KBM-7 (cell line): Measurements from ENCODE around the gene LEMD2.

Source experiments
- DNase-seq: peaks from one replicate; pipeline ENCODE4 v3.0.0-alpha.2; 2015
- in situ Hi-C: fragments of 300-500 bp; cut with MboI; formaldehyde crosslinking; loops from 2 replicates; pipeline ENCODE4 v1.14.3; 2020; ENCODE audit warnings: low sequenced_read_pairs, low pct_unique_long_range_greater_than_20kb, mixed read lengths

Gene LEMD2

DNA sequence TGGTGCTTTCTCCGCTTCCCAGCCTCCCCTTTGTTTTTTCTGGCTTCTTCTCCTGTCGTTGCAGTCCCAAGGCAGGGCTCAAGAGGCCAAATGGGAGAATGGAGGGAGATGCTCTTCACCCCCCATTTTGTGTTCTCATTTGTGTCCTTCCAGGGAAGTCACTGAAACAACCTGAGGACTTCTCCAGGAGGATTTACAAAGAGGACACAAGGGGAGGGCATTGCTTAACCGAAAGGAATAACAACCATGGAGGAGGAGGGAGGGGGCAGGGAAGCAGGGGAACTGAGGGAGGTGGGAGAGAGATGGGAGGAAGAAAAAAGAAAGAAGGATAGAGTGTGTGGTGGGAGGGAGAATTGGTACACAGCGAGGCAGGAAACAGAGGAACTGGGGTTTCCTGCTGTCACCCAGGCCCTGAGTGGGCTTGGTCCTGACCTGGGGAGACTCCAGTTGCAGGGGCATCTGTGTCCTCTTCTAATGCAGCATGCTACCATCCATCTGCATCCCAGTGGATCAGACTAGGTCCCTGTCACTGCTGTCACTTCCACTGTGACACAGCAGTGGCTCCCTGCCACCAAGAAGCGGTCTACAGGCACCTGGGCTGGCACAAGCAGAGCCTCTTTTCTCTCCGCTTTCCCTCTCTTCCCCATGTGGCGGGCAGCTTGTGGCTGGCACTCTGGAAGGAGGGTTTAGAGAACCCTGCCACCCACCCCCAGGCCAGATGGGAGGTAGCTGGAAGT is 32.0 kb upstream of the LEMD2 start:
- DNase-seq, result no peak
- in situ Hi-C loops, result no loop called here

- no peak for DNase-seq
- in situ Hi-C loops, result no loop called here
These were observed 31.3 kb upstream of the LEMD2 start for GRCh38 chr6:33820243-33820642.

- no peak for DNase-seq
- in situ Hi-C loops, result no loop called here
These were observed 30.1 kb upstream of the LEMD2 start for GRCh38 chr6:33819021-33819420.

DNA sequence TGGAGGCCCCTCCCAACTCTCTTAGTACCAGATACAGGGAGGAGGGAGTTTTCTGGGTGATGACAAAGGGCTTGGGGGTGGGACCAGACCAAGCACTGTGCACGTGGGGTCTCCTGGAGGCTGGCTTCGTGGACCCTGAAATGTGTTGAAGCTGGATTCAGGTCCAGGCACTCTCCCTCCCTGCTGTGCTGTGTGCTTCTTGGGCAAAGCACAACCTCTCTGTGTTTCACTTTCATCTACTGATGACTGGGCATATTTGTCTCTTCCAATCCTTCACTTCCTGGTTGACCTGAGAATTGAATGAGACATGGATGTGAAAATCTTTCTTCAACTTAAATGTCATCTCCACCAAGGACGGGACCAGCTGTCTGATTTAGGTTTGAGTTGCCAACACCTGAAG is 29.4 kb upstream of the LEMD2 start:
- in situ Hi-C loops, result no loop called here
- no peak for DNase-seq

- DNase-seq, result no peak
- in situ Hi-C loops, result no loop called here
These were observed 28.6 kb upstream of the LEMD2 start for GRCh38 chr6:33817489-33817888.

GRCh38 chr6:33816911-33817310 is 28.0 kb upstream of the LEMD2 start:
- in situ Hi-C loops, result no loop called here
- DNase-seq, result no peak

DNA sequence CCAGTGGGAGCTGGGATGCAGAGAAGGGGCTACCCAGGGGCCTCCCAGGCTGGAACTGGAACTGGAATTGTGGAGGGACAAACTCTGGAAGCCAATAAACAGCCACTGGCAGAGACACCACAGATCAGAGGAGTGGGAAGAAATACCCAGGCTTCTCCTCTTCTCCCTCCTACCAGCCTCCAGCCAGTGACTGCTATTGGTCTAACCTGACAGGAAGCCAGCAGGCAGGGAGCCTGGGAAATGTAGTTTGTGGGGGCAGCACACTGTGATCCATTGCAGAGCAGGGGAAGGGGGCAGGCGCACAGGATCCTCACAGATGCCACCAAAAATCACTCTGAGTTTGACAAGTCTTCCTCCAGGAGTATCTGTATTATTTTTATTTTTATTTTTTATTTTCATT is 26.9 kb upstream of the LEMD2 start:
- in situ Hi-C loops, result no loop called here
- no peak for DNase-seq

- in situ Hi-C loops, result no loop called here
- DNase-seq, result no peak
These were observed 25.4 kb upstream of the LEMD2 start for GRCh38 chr6:33813990-33814985.

GRCh38 chr6:33813246-33813904 is 24.4 kb upstream of the LEMD2 start:
- DNase-seq, result no peak
- in situ Hi-C loops, result no loop called here

DNA sequence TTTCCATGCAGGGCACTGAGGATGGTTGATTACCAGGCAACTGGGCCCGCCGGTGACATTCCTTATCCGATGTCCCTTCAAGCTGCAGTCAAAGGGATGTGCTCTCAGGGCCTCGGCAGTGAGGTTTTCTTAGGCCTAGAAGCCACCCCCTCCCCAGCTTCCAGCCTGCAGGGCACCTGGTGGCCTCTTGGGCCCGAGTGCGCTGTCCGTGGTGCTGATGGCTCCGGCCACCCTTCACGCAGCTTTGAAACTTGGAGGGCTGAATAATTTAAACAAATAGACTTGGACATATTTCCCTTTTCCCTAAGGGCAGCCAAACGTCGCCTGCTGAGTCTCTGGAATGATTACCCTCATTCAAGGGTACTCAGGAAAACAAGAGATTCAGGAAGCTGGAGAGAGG is 23.7 kb upstream of the LEMD2 start:
- in situ Hi-C loops, result no loop called here
- DNase-seq, result peak; percentile 58

- in situ Hi-C loops, result no loop called here
- no peak for DNase-seq
These were observed 20.7 kb upstream of the LEMD2 start for GRCh38 chr6:33809594-33809993.

DNA sequence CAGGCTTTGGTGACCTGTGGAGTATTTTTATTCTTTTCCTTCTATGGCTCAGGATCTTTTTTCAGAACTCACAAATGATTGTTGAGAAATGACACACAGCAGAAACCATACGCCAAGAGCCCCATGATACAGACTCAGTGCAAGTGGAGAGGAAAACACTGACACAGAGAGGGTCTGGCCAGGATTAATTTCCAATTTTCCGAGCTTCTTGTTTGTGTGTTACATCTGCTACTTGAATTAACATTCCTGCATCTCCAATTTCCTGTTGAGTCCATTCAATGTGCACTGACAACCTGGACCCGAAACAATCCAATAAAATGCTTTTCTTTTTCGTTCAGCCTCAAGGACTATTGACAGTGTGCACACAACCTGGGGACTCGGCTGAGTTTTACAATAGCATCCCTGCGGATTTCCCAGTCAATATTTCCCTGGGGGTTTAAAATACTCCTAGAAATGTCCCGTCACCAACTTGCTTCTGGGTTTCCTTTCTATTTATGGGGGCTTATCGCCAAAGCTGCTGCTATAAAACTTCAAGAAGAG is 19.8 kb upstream of the LEMD2 start:
- in situ Hi-C loops, result no loop called here
- no peak for DNase-seq

GRCh38 chr6:33807606-33808005 is 18.7 kb upstream of the LEMD2 start:
- in situ Hi-C loops, result no loop called here
- DNase-seq, result no peak

DNA sequence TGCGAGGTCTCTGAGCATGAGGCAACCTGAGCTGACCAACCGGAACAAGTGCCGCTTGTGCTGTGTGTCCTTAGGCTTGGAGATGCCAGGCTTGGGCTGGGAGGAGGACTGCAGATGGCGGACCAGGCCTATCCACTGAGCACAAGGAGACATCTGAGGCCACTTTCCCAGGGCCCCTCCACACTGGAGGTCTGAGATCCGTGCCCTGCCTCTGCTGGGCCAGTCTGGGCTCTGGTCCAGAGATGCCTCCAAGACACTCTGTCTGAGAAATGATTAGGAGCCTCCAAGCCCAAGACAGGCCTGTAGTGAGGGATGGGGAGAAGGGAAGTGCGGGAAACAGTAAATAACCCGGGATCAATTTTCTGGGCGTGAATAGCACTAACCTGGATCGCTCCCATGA is 17.9 kb upstream of the LEMD2 start:
- no peak for DNase-seq
- in situ Hi-C loops, result no loop called here

DNA sequence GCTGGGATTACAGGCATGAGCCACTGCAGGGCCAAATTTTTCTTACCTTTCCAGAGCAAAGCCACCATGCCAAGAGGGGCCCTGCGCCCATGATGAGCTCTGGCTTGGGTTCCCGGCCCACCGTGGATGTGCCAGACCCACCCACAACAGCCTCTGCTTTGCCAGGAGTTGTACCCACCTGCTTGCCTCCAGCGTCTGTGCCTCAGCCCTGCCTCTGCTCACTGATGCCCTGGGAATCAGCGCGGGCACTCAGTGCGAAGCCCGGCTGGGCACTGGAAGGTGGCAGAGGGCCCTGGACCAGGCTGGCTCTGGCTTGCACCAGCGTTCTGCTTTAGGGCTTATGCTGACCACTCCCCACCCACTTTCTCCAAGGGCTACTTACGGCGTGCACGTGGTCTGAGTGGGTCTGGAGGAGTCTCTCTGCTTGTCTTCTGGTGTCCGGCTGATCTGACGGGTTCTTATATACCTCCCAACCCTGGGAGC is 14.7 kb upstream of the LEMD2 start, which contains the start of gene MLN:
MLN (minus strand) TSS at position 433 of the 483 bp plus-strand sequence. CDS start 2,840 bp downstream, outside the sequence.
- in situ Hi-C loops, result no loop called here
- DNase-seq, result no peak

DNA sequence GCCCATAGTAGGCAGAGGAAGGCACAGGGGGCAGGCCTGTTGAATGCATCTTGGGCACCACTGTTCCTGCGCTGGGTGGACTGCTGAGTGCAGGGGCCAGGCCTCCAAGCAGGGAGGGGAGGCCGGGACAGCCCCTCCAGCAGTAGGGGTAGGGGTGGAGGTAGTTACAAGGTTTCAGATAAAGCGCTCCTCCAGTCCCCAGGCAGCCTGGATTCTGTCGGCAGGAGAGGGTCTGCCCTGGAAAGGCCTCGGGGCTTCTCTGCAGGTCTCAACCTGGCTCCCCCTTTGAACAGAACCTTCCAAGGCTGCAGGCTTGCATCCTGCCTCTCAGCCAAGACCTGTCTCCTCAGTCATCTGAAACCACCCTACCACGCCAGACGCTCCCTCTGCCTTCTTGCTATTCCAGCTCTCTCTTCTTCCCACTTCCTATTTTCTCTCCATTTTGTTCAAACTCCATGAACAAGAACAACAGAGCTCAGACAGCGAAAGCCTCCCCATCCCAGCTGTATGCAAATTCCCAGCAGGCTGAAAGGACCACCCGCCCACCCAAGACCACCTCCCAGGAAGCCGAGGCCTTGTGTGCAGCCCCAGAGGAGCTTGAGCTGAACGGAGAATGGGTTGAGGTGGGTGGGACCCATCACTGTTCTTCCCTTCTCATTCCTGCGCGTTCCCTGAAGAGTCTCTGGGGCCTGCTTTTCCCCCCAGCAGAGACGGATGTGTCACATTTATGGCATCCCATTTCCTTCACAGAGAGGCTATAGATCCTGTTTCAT is 13.4 kb upstream of the LEMD2 start:
- in situ Hi-C loops, result no loop called here
- DNase-seq, result no peak

GRCh38 chr6:33801611-33802010 is 12.7 kb upstream of the LEMD2 start:
- no peak for DNase-seq
- in situ Hi-C loops, result no loop called here

DNA sequence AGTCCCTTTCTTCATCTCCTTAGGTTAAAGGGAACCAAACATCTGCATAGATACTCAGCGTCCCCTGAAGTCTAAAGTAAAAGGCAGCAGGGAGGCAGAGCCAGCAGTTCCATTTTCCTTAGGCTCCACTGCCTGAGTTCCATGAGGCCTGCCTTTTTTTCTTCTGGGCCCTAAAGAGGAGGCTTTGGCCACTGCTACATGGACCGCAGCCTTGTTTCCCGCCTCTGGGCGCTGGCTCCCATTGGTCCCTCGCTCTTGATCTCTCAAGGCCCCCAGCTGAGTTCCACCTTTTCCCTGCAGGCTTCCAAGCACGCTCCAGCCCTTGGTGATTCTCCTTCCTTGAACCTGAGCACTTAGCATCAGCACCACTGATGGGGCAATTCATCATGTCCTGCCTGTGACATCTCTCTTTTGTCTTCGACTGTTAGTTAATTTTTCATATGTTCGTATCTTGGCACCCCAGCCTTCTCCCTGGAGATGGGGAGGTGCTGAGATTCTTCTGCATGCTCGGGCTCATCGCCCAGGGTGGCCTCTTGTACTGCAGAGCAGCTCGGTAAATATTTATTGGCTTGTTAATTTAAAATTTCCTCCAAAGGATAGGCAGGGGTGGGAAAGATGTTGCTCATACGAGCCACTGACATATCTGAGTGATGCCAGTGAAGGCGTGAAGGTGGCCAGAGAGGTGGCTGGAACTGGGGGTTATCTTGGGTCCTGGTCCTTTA is 11.5 kb upstream of the LEMD2 start:
- DNase-seq, result no peak
- in situ Hi-C loops, result no loop called here
